Measurements from ENCODE around the gene DOCK4.

Gene DOCK4

GRCh38 chr7:111877931-111878330, 328.3 kb downstream of the DOCK4 start:
- TF ChIP-seq POLR2AphosphoS5 (IDR thresholded peaks at IDR 0.05; ENCODE audit: low read depth) (no peak), REST (IDR thresholded peaks at IDR 0.05; ENCODE audit: insufficient replicate concordance, low read depth) (no peak), SPI1 (IDR thresholded peaks at IDR 0.05; ENCODE audit: borderline replicate concordance, low read depth) (no peak), GABPA (IDR thresholded peaks at IDR 0.05; ENCODE audit: low read depth) (no peak), CTCF (IDR thresholded peaks at IDR 0.05; ENCODE audit: insufficient read depth, low read length) (no peak)
- Histone ChIP-seq H3K4me3 (replicated peaks; ENCODE audit: insufficient read depth, low read length) (no peak overlapping the region), H3K27ac (replicated peaks) (no peak overlapping the region), H3K27me3 (ENCODE audit: insufficient read depth, poor library complexity, severe bottlenecking) (no peaks in the 10 kb centered on the region)
- DNase-seq (ENCODE audit: low read depth in 1 of 2, low spot score in 1 of 2), result no peak

- Histone ChIP-seq H3K4me3 (replicated peaks; ENCODE audit: insufficient read depth, low read length) (no peak overlapping the region), H3K27ac (replicated peaks) (no peak overlapping the region), H3K27me3 (ENCODE audit: insufficient read depth, poor library complexity, severe bottlenecking) (no peaks in the 10 kb centered on the region)
- DNase-seq (ENCODE audit: low read depth in 1 of 2, low spot score in 1 of 2), result no peak
- TF ChIP-seq GABPA (IDR thresholded peaks at IDR 0.05; ENCODE audit: low read depth) (no peak), SPI1 (IDR thresholded peaks at IDR 0.05; ENCODE audit: borderline replicate concordance, low read depth) (no peak), CTCF (IDR thresholded peaks at IDR 0.05; ENCODE audit: insufficient read depth, low read length) (no peak), POLR2AphosphoS5 (IDR thresholded peaks at IDR 0.05; ENCODE audit: low read depth) (no peak), REST (IDR thresholded peaks at IDR 0.05; ENCODE audit: insufficient replicate concordance, low read depth) (no peak)
These were observed 332.1 kb downstream of the DOCK4 start for GRCh38 chr7:111873963-111874690.

GRCh38 chr7:111873326-111873646, 332.9 kb downstream of the DOCK4 start:
- no peak for TF ChIP-seq POLR2AphosphoS5 (IDR thresholded peaks at IDR 0.05; ENCODE audit: low read depth)
- no peak for TF ChIP-seq SPI1 (IDR thresholded peaks at IDR 0.05; ENCODE audit: borderline replicate concordance, low read depth)
- TF ChIP-seq GABPA (IDR thresholded peaks at IDR 0.05; ENCODE audit: low read depth), result no peak
- TF ChIP-seq REST (IDR thresholded peaks at IDR 0.05; ENCODE audit: insufficient replicate concordance, low read depth), result no peak
- TF ChIP-seq CTCF (IDR thresholded peaks at IDR 0.05; ENCODE audit: insufficient read depth, low read length), result no peak
- Histone ChIP-seq H3K27ac (replicated peaks) (no peak overlapping the region), H3K4me3 (replicated peaks; ENCODE audit: insufficient read depth, low read length) (no peak overlapping the region), H3K27me3 (ENCODE audit: insufficient read depth, poor library complexity, severe bottlenecking) (no peaks in the 10 kb centered on the region)
- no peak for DNase-seq (ENCODE audit: low read depth in 1 of 2, low spot score in 1 of 2)
